Motor neuron (in vitro differentiated cells): ENCODE results near the gene GRAMD4. TPM values are rescaled to one million over a fixed set of nuclear protein-coding genes. Genes with fewer than 3 reads are reported as not detected.
A peak's percentile ranks its signal among the peaks of the same experiment; 100 is the strongest.
"Not testable (repeated sequence)": the region's sequence is repeated elsewhere in the genome, so short reads cannot be mapped to it uniquely, and the experiment has no call there.

ENCODE experiments used
- ATAC-seq, 8 experiments: fragments of 200-7000 bp; cut with Tn5 transposase; replicated peaks in 6 of 8; 2 replicates each; pipeline ENCODE4 v1.8.0; 2021; ENCODE audit warnings: mild to moderate bottlenecking in 8 of 8, moderate library complexity in 8 of 8
- H3K27ac ChIP-seq, 2 donors: fragments of 250-450 bp; sonication (Bioruptor Pico); 2 replicates each; pipeline ENCODE4 v1.9.0; 2021; ENCODE audit warnings: antibody characterized with exemption in 2 of 2, mild to moderate bottlenecking in 2 of 2, moderate library complexity in 1 of 2
- H3K4me1 ChIP-seq, 2 donors: fragments of 250-450 bp; sonication (Bioruptor Pico); replicated peaks in 1 of 2; 2 replicates each; pipeline ENCODE4 v1.6.1; 2021; ENCODE audit warnings: antibody characterized with exemption in 2 of 2, mild to moderate bottlenecking in 2 of 2, moderate library complexity in 1 of 2
- H3K4me3 ChIP-seq, 5 donors: fragments of 250-450 bp; sonication (Bioruptor Pico); 2 replicates each; pipeline ENCODE4 v1.9.0; 2021; ENCODE audit warnings: antibody characterized with exemption in 5 of 5, mild to moderate bottlenecking in 5 of 5, moderate library complexity in 4 of 5
- WGBS, 10 experiments: fragments of 450-650 bp; shearing (Covaris generic); methylation state at CpG; one replicate each; pipeline ENCODE4 v1.0.0; 2022; 5-methylcytosine and 5-hydroxymethylcytosine counted together
- in situ Hi-C, 9 experiments: fragments of 400-800 bp; cut with MboI; loops; one replicate each; pipeline ENCODE4 v1.15.0; 2021; ENCODE audit warnings: low sequenced_read_pairs in 9 of 9, low pct_unique_long_range_greater_than_20kb in 2 of 9; ENCODE audit not compliant: unreplicated experiment in 9 of 9
- total RNA-seq, 8 experiments: library from RNA; unstranded; fragments of 300-600 nt; gene quantifications; 2 replicates each; pipeline versions ENCODE4 v1.2.3 to v1.2.4, GENCODE V29; 2022

Gene GRAMD4
- total RNA-seq, 8 experiments from 2014 or later: 4.3 to 28.8 (median 20.2) TPM

DNA sequence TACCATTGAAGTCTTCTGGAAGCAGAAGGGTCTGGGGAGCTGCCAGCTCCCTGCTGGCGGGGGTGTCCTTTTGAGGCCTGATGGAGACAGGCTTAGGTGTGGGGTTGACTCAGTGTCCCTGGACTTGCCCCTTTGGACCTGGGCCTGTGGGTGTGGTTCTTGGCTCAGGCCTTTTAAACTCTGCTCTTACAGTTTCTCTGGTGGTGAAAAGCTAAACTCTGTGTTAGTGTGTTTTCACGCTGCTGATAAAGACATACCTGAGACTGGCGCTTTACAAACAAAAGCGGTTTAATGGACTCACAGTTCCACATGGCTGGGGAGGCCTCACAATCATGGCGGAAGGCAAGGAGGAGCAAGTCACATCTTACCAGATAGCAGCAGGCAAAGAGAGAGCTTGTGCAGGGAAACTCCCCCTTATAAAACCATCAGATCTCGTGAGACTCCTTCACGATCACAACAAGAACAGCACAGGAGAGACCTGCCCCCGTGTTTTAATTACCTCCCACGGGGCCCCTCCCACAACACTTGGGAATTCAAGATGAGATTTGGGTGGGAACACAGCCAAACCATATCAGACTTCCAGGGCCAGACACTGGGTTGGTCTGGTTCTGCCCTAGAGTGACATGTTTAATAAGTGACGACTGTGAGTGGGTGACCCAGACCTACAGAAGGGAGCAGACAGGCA lies 26.5 kb downstream of the GRAMD4 start:
- no peak for ATAC-seq
- in situ Hi-C loops: no loop called here
- WGBS, 10 experiments: 60 to 100% (median 84%) methylated on average over 1 to 6 of the region's 10 CpGs; no CpG with 5 or more reads in 4 of the 10 experiments
- Histone ChIP-seq H3K27ac (no peak overlapping the region), H3K4me1 (peaks cover 3 to 7% of the 10 kb centered on the region in 2 donors), H3K4me3 (no peak overlapping the region)

- H3K4me3 ChIP-seq, ATAC-seq, H3K27ac ChIP-seq, in situ Hi-C loops: not testable (repeated sequence)
- H3K4me1 ChIP-seq: peaks cover 13 to 22% of the 10 kb centered on the region in 2 donors
- 45 to 100% (median 80%) methylated on average over 1 to 2 of the region's 2 CpGs; no CpG with 5 or more reads in 2 of the 10 experiments for WGBS, 10 experiments
Observed at GRCh38 chr22:46648225-46648820, 28.1 kb downstream of the GRAMD4 start.

DNA sequence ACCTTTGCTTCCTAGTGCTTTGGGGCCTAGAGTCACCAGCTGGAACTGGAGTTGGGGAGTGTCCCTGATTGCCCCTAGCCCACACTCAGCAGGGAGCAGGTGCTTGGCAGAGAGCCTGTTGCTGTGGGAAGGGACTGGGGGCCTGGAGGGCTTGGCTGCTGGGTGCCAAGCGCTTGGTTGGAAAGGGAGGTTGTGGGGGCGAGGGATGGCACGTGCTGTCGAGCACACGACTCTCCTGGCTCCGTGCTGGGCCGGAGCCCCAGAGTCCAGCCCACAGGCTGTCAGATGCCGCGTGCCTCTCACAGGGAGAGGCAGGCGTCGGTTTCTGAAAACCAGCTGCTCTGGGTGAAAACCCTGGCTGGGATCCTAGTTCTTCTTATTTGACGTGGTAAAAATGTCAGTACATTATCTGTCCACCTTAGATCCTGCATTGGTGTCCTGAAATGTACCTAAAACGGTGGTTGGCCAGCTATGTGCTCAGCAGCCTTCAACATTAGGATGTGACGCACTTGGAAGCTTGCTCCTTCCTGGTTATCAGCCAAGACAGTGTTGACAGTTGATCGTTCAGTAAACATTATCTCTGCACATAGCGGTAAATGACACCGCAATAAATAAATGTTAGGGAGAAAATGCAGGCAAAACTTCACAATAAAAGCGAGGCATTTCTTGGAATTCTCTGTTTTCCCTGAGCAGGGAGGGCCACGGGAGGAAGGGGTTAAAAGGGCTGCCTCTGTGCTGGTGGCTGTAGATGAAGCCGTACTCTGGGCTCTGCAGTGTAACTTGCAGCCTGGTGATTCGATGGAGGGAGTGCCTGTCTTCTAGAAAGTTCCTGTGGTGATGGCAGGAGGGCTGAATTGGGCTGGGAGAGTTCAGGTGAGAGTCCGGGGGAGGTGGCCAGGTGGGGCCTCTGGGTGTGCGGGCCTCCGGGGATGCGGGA lies 29.2 kb downstream of the GRAMD4 start:
- Histone ChIP-seq H3K4me1 (peaks cover 18 to 32% of the 10 kb centered on the region in 2 donors), H3K27ac (no peak overlapping the region), H3K4me3 (no peak overlapping the region)
- 15 to 90% (median 80%) methylated on average over 2 to 12 of the region's 25 CpGs; no CpG with 5 or more reads in 1 of the 10 experiments for WGBS, 10 experiments
- ATAC-seq: peak in 6 of 8 experiments; percentile 10 to 76 (median 60)
- in situ Hi-C loops: no loop called here

DNA sequence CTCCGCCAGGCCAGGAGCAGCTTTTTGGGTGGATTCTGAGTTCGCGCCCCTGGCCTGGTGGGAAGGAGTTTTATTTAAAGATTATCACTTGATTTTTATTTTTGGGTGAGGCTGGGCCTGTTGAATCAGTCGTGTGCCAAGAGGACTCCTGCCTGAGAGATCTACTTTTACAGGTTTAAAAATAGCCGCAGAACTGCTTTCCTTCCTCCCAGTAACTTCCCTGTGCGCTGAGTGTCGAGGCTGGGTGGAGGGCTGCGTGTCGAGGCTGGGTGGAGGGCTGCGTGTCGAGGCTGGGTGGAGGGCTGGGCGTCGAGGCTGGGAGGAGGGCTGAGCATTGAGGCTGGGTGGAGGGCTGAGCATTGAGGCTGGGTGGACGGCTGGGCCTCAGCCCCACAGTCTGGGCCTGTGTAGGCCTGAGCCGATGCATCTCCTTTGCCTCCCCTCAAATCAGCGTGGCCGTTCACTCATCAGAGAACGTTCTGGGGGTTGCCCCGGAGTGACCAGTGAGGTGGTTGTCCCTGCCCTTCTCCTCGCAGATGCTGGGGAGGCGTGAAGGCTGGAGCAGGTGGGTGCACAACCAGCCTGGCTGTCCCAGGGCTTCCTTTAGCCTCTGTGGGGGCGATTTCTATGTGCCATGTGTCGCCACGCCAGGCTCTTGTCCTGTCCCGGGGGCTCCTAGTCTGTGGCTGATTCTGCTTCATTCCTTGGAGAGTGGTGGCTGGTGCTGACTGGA lies 30.1 kb downstream of the GRAMD4 start:
- in situ Hi-C loops: no loop called here
- no peak for ATAC-seq
- no peak overlapping the region for H3K4me3 ChIP-seq
- WGBS, 10 experiments: 76 to 100% (median 96%) methylated on average over 1 to 5 of the region's 25 CpGs; no CpG with 5 or more reads in 5 of the 10 experiments
- H3K27ac ChIP-seq: no peak overlapping the region
- H3K4me1 ChIP-seq: peaks cover 18 to 32% of the 10 kb centered on the region in 2 donors

GRCh38 chr22:46651316-46651715 lies 31.1 kb downstream of the GRAMD4 start:
- no peak for ATAC-seq
- in situ Hi-C loops: no loop called here
- Histone ChIP-seq H3K27ac (no peak overlapping the region), H3K4me1 (peaks cover 15 to 32% of the 10 kb centered on the region in 2 donors), H3K4me3 (no peak overlapping the region)
- WGBS, 10 experiments: 100% methylated on average over 2 to 4 of the region's 16 CpGs; no CpG with 5 or more reads in 8 of the 10 experiments

- in situ Hi-C loops: no loop called here
- ATAC-seq: peak in 2 of 8 experiments; percentile 1 to 5
- peak overlapping the region; percentile 18 to 75 for H3K27ac ChIP-seq
- no peak overlapping the region for H3K4me3 ChIP-seq
- H3K4me1 ChIP-seq: peaks cover 15 to 32% of the 10 kb centered on the region in 2 donors
- 17 to 90% (median 65%) methylated on average over 3 to 6 of the region's 22 CpGs; no CpG with 5 or more reads in 7 of the 10 experiments for WGBS, 10 experiments
Observed at GRCh38 chr22:46652081-46652846, 32.1 kb downstream of the GRAMD4 start.

- Histone ChIP-seq H3K4me1 (peaks cover 15 to 32% of the 10 kb centered on the region in 2 donors), H3K27ac (peak overlapping the region; percentile 22 to 74), H3K4me3 (no peak overlapping the region)
- in situ Hi-C loops: no loop called here
- ATAC-seq: peak in 5 of 8 experiments; percentile 70 to 94 (median 91)
- WGBS, 10 experiments: 0 to 94% (median 38%) methylated on average over 1 to 13 of the region's 23 CpGs; no CpG with 5 or more reads in 6 of the 10 experiments
Observed at GRCh38 chr22:46652847-46653331, 32.7 kb downstream of the GRAMD4 start.

DNA sequence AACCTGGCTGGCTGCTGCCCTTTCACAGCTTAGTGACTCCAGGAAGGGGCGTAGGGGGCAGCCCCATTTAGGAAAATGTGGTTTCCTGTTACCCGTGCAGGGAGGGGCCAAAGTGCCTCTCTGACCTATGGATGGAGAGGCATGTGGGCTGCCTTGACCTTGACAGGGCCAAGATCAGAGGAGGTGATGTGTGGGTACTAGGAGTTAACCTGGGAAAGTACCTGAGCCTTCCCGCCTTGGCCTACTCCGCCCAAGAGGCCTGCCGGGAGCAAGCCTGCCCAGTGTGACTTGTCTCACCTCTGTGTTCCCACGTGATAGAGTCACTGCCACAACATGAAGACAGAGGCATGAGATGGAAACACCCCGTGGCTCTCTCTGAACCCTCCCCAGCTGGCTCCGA lies 33.4 kb downstream of the GRAMD4 start:
- 62 to 100% (median 92%) methylated on average over 1 to 3 of the region's 8 CpGs; no CpG with 5 or more reads in 4 of the 10 experiments for WGBS, 10 experiments
- Histone ChIP-seq H3K4me1 (peaks cover 15 to 32% of the 10 kb centered on the region in 2 donors), H3K27ac (peak overlapping the region in 1 of 2 donors; percentile 74), H3K4me3 (no peak overlapping the region)
- no peak for ATAC-seq
- in situ Hi-C loops: no loop called here

DNA sequence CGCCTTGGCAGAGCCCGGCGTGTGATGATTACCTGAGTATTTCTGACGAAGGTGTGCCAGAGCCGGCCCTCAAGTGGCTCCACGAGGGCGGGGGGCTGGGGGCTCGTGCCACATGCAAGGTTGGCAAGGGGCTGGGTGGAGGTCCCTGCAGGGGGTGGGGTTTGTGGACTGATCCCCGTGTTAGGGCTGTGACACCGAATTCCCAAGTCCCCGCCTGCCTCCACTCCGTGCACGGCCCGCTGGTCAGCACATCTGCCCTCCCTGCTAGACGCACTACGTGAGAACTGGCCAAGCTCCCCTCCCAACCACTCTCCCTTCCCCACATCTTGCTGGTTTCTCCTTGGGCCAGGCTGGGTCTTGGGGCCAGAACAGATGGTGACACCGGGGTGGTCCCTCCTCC lies 34.2 kb downstream of the GRAMD4 start:
- Histone ChIP-seq H3K4me1 (peaks cover 15 to 30% of the 10 kb centered on the region in 2 donors), H3K4me3 (no peak overlapping the region), H3K27ac (peak overlapping the region in 1 of 2 donors; percentile 28)
- ATAC-seq: no peak
- WGBS, 10 experiments: no CpG with 5 or more reads among the region's 17 CpGs
- in situ Hi-C loops: no loop called here

DNA sequence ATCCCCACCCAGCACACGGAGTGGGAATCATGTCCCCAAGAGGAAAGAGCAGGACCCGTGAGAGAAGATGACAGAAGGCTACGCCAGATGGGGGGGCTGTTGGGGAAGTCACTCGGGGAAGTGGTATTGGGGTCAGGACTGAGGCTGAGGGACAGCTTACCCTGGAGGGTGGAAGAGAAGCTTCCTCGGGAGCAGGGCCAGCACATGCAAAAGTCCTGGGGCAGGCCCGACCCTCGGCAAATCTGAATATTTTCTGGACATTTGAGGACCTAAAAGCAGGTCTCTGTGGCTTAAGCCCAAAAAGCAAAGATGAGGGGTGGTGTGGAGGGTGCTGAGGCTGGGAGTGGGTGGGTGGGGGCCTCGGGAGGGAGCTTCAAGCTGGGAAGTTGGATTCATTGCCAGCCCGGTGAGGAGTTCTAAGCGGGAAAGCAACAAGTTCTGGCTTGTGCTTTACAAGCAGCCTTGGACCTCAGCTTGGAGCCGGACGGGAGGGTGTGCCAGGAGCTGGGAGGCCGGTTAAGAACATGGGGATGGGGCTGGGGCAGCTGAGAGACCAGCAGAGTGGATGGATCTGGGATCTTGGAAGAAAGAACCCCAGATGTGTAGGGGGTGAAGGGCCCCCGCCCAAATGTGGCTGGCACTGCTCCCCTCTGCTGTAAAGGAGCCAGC lies 34.9 kb downstream of the GRAMD4 start:
- Histone ChIP-seq H3K4me3 (no peak overlapping the region), H3K27ac (no peak overlapping the region), H3K4me1 (peaks cover 15 to 25% of the 10 kb centered on the region in 2 donors)
- in situ Hi-C loops: no loop called here
- 40 to 93% (median 92%) methylated on average over 1 to 5 of the region's 14 CpGs; no CpG with 5 or more reads in 7 of the 10 experiments for WGBS, 10 experiments
- ATAC-seq: no peak

DNA sequence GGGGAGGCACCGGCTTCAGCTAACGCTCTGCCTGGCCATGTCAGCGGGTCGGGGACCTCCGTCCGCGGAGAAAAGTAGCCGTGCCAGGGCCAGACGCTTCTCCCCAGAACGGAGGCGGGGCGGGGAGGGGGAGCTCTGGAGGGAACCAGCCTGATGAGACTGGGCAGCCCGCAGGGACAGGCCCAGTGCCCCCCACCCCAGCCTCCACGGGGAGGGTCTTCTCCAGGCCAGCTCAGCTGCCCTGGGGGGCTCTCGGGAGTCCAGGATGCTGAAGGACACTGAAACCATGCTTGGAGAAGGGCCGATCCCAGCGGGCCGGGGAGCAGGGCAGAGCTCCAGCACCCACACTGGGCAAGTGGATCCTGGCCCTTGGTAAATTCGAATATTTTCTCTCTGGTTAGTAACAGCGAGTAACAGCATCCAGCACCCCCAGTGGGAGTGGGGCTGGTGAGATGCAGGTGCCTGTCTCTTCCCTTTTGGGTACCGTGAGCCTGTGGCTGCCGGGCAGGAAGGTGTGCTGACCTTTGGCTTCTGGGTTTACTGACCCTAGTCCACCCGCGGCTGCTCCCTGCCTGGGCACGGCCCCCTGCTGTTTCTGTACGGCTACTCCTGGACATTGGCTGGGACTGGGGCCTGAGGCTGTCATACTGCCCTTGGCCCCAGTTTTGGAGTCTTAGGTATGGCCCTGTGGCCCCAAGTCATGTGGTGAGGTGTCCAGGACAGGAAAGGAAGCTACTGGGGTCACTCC lies 35.8 kb downstream of the GRAMD4 start:
- no peak for ATAC-seq
- Histone ChIP-seq H3K4me3 (no peak overlapping the region), H3K4me1 (peaks cover 15 to 25% of the 10 kb centered on the region in 2 donors), H3K27ac (no peak overlapping the region)
- in situ Hi-C loops: no loop called here
- WGBS, 10 experiments: 50 to 88% (median 73%) methylated on average over 2 to 8 of the region's 26 CpGs; no CpG with 5 or more reads in 5 of the 10 experiments
